Vagina (tissue), 2 donors: ENCODE measurements around the gene SLC25A48. TPM values are rescaled to one million over a fixed set of nuclear protein-coding genes. Genes with fewer than 3 reads are reported as not detected.

ENCODE experiments used
- DNase-seq, 2 donors: peaks; one replicate each; pipeline ENCODE4 v3.0.0-alpha.2; 2017; ENCODE audit errors: extremely low spot score in 2 of 2
- H3K27ac ChIP-seq: fragments of 200-600 bp; sonication (generic); one replicate; pipeline ENCODE4 v1.5.1; 2019
- H3K27me3 ChIP-seq: fragments of 200-600 bp; sonication (generic); one replicate; pipeline ENCODE4 v1.5.1; 2019
- H3K36me3 ChIP-seq, 2 donors: fragments of 200-600 bp; sonication (generic); one replicate each; pipeline ENCODE4 v1.5.1; 2017 to 2019
- H3K4me1 ChIP-seq: fragments of 200-600 bp; sonication (generic); one replicate; pipeline ENCODE4 v1.5.1; 2019
- H3K4me3 ChIP-seq, 2 donors: fragments of 200-600 bp; sonication (generic); 1 replicate in 1 of 2; 2 replicates in 1 of 2; pipeline ENCODE4 v1.5.1; 2016 to 2019
- H3K9me3 ChIP-seq: fragments of 200-600 bp; sonication (generic); one replicate; pipeline ENCODE4 v1.5.1; 2019
- CTCF ChIP-seq, 3 experiments: fragments of 450-650 bp in 2 of 3; fragments of 200-600 bp in 1 of 3; sonication (generic) in 1 of 3; IDR thresholded peaks; one replicate each; pipeline ENCODE4 v1.5.1; 2017 to 2019; ENCODE audit warnings: antibody characterized with exemption in 3 of 3, mild to moderate bottlenecking in 2 of 3, moderate library complexity in 2 of 3
- POLR2A ChIP-seq, 2 donors: fragments of 450-650 bp; IDR thresholded peaks; one replicate each; pipeline ENCODE4 v1.6.1; 2017; ENCODE audit warnings: antibody characterized with exemption in 2 of 2, mild to moderate bottlenecking in 2 of 2, moderate library complexity in 2 of 2
- POLR2AphosphoS5 ChIP-seq, 2 donors: sonication (generic); formaldehyde crosslinking; IDR thresholded peaks; one replicate each; pipeline ENCODE4 v1.9.0; 2017; ENCODE audit warnings: antibody characterized with exemption in 2 of 2, mild to moderate bottlenecking in 2 of 2, low read depth in 1 of 2; ENCODE audit not compliant: insufficient read depth in 1 of 2
- intact Hi-C: fragments of 100-400 bp; cut with DNase I; formaldehyde crosslinking; loops from one replicate; pipeline ENCODE4 v1.15.1; 2023
- total RNA-seq: library from RNA; depleted of rRNA; stranded (reverse); fragments of >200 nt; gene quantifications from one replicate; pipeline ENCODE4 v1.2.3, GENCODE V29; 2016

Gene SLC25A48
- total RNA-seq, 1 donor from 2014 or later: 0.49 TPM

DNA sequence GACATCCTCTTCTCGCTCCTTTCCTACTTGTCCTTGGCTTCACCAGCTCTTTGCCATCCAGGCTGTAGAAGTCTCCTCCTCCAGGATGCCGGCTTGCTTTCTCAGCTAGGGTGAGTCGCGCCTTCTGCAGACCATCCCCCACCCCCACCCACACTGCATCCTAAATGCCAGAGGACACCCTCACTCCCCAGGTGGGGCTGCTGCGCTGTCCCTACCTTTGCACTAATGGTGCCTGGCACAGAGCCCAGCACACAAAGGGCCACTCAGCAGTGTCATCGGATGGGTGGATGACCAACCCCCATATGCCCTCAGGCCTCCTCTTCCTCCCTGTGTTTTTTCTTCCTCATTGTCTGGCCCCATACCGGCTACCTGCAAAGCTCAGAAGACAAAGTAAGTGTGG, 46.3 kb downstream of the SLC25A48 start:
- H3K4me1 ChIP-seq: peaks cover 5% of the 10 kb centered on the region
- no peak for DNase-seq
- no peaks in the 10 kb centered on the region for H3K9me3 ChIP-seq
- H3K36me3 ChIP-seq: no peaks in the 10 kb centered on the region
- no peak overlapping the region for H3K4me3 ChIP-seq
- TF ChIP-seq POLR2AphosphoS5 (IDR thresholded peaks at IDR 0.05; ENCODE audit: insufficient read depth in 1 of 2, low read depth in 1 of 2): no peak
- no peak for TF ChIP-seq POLR2A (IDR thresholded peaks at IDR 0.05)
- no peak for TF ChIP-seq CTCF (IDR thresholded peaks at IDR 0.05)
- no peak overlapping the region for H3K27ac ChIP-seq
- intact Hi-C loops: no loop called here
- H3K27me3 ChIP-seq: no peaks in the 10 kb centered on the region

DNA sequence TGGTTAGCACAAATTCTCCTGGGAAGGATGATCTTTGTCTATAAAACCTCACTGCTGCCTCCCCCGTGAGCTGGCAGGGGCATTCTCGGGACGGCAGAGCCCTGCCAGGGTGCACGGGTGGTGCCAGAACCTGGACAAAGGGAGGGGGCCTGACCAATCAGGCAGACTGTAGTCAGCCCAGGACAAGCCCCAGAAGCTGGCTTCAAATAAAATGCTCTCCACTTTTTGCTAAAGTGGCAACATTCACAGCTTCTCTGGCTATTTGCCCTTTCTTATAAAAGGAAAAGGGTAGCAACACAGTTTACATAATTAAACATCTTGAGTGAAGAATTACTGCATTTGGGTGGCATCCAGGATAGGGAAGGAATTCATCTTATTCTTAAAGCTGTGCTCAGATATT, 46.8 kb downstream of the SLC25A48 start:
- no peak overlapping the region for H3K27ac ChIP-seq
- TF ChIP-seq POLR2AphosphoS5 (IDR thresholded peaks at IDR 0.05; ENCODE audit: insufficient read depth in 1 of 2, low read depth in 1 of 2) (no peak), CTCF (IDR thresholded peaks at IDR 0.05) (no peak), POLR2A (IDR thresholded peaks at IDR 0.05) (no peak)
- peaks cover 5% of the 10 kb centered on the region for H3K4me1 ChIP-seq
- H3K36me3 ChIP-seq: no peaks in the 10 kb centered on the region
- H3K4me3 ChIP-seq: no peak overlapping the region
- H3K9me3 ChIP-seq: no peaks in the 10 kb centered on the region
- DNase-seq: no peak
- intact Hi-C loops: no loop called here
- no peaks in the 10 kb centered on the region for H3K27me3 ChIP-seq

- no peak for DNase-seq
- intact Hi-C loops: no loop called here
- Histone ChIP-seq H3K27ac (no peak overlapping the region), H3K4me3 (no peak overlapping the region), H3K27me3 (no peaks in the 10 kb centered on the region), H3K36me3 (no peaks in the 10 kb centered on the region), H3K9me3 (no peaks in the 10 kb centered on the region), H3K4me1 (peaks cover 5% of the 10 kb centered on the region)
- TF ChIP-seq POLR2AphosphoS5 (IDR thresholded peaks at IDR 0.05; ENCODE audit: insufficient read depth in 1 of 2, low read depth in 1 of 2) (no peak), CTCF (IDR thresholded peaks at IDR 0.05) (no peak), POLR2A (IDR thresholded peaks at IDR 0.05) (no peak)
Measured at GRCh38 chr5:135881819-135882218, 47.4 kb downstream of the SLC25A48 start.

DNA sequence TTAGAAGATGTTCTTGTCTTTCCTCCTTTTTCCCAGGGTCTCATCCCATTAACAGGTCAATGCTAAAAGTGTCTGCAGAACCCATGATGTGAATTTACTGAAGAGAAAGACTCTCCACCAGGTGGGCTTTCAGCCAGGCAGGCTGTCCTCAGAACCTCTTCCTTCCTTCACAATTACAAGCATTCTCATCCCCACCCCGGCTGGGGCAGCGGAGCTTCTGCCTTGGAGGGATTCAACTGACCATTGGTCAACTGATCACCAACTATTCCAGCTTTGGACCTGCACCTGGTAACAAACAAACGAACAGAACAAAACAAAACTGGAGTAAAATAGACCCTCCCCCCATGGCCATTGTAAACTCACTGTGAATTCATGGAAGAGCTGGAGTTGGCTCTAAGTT, 48.6 kb downstream of the SLC25A48 start:
- Histone ChIP-seq H3K4me3 (no peak overlapping the region), H3K27me3 (no peaks in the 10 kb centered on the region), H3K27ac (no peak overlapping the region), H3K4me1 (peaks cover 5% of the 10 kb centered on the region), H3K36me3 (no peaks in the 10 kb centered on the region), H3K9me3 (no peaks in the 10 kb centered on the region)
- intact Hi-C loops: no loop called here
- TF ChIP-seq POLR2A (IDR thresholded peaks at IDR 0.05) (no peak), CTCF (IDR thresholded peaks at IDR 0.05) (no peak), POLR2AphosphoS5 (IDR thresholded peaks at IDR 0.05; ENCODE audit: insufficient read depth in 1 of 2, low read depth in 1 of 2) (no peak)
- DNase-seq: no peak

DNA sequence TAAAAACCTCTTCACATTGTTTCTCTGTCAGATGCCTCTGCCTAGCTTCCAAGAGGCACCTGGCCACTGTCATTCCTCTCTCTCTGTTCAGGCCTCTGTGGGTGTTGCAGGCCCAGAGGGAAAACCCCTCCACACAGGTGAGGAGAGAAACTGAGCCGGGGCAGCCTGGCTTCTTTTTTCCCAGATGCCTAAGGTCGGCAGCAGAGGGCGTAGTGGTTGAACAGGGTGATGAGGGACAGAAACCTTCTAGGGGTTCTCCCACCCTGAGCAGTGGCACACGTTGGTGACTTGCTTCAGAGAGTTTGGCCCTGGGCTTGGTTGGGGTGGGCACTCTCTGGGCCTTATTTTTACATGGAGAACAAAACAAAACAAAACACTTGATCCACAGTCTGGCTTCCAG, 49.0 kb downstream of the SLC25A48 start:
- H3K4me1 ChIP-seq: peaks cover 5% of the 10 kb centered on the region
- no peaks in the 10 kb centered on the region for H3K27me3 ChIP-seq
- TF ChIP-seq CTCF (IDR thresholded peaks at IDR 0.05) (no peak), POLR2A (IDR thresholded peaks at IDR 0.05) (no peak), POLR2AphosphoS5 (IDR thresholded peaks at IDR 0.05; ENCODE audit: insufficient read depth in 1 of 2, low read depth in 1 of 2) (no peak)
- H3K36me3 ChIP-seq: no peaks in the 10 kb centered on the region
- no peak overlapping the region for H3K27ac ChIP-seq
- no peak for DNase-seq
- no peaks in the 10 kb centered on the region for H3K9me3 ChIP-seq
- no peak overlapping the region for H3K4me3 ChIP-seq
- intact Hi-C loops: no loop called here
